ENCODE results near the gene FCSK. TPM values are rescaled to one million over a fixed set of nuclear protein-coding genes. Genes with fewer than 3 reads are reported as not detected.
"Not testable (repeated sequence)": the region's sequence is repeated elsewhere in the genome, so short reads cannot be mapped to it uniquely, and the experiment has no call there.

Gene FCSK
- polyA plus RNA-seq, 4 donors = 13.7 to 17.5 (median 14.2) TPM

DNA sequence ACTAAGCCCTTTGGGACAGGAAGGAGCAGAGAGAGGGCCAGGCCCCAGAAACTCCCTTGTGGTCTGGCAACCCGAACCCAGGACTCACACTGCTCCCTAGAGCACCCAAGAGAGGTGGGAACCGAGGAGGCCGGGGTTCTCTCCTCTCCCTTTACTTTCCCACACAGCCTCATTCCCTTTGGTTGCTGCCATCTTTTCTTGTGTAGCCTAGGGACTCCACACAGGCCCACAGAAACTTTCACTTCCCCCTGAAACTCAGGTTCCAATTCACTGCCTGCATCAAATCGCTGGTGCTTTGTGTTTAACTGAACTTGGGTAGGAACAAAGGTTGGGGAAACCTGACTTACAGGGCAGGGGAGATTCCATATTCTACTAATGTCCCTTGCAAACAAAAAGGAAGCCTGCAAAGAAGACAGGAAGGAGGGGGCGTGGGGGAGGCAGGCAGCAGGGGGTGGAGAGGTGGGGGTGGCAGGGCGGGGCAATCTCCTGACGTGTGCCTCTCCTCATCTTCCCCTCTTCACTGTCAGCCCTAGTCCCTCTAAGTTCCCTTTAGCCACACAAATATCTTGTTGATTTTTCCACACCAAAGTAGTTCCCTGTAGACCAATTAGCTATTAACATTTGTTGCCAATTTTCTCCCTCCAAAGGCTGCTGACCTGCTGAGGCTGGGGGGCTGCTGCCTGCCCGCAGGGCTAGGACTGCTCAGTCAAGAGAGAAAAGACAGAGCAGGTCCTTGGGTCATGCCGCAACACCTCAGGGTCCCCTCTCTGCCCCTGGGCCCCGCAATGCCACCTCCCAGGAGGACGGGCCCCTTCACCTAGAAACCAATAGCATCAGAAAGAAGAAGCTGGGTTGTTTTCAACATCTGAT lies 23.5 kb upstream of the FCSK start:
- DNase-seq (ENCODE audit: low read depth in 4 of 4, low spot score in 3 of 4) = peak in 1 of 4 donors; percentile 47

DNA sequence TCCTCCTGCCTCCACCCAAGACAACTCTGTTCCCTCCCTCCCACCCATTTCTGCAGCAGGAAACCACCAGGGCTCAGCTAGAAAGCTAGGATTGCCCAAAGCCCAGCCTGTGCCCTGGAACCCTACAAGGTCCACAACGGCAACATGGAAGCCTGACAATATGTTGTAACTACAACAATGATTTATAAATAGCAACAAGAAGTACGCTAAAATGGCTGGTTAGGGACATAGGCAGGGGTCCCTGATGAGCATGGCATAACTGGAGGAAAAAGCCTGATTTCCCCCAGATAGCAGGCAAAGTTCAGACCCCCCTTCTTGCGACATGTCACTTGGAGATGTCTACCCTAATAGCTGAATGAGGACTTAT lies 22.1 kb upstream of the FCSK start:
- DNase-seq (ENCODE audit: low read depth in 4 of 4, low spot score in 3 of 4) = no peak

DNA sequence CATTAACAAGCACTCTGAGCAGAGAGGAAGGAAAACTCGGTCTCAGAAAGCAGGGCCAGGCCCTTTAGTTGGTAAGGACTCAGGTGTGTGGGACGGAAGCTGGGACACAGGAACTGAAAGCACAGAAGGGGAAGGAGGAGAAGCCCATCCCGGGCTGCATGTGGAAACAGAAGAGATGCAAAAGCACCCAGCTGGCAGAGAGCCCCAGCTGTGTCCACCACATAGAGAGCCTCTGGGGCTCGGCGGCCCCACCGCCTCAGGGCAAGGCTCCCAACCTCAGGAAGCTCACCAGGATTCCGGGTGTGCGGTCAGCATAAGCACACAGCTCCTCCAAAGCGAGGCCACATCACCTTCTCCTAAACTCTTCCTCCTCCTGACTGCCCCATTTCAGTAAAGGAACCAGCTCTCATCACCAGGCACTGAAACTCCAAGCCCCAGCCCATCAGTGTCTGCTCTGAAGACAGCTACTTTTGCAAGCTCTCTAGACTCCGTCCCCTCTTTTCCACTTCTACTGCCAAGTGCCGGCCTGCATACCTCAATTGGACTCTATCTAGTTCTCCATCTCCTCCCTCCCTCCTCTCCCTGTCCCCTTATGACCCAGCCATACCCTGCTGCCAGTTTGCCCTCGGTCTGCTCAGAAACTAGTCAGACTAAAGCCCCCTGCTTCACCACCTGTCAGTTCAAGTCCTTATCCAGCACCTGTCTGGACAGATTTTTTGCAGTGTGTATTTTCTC lies 21.5 kb upstream of the FCSK start:
- no peak for DNase-seq (ENCODE audit: low read depth in 4 of 4, low spot score in 3 of 4)

DNA sequence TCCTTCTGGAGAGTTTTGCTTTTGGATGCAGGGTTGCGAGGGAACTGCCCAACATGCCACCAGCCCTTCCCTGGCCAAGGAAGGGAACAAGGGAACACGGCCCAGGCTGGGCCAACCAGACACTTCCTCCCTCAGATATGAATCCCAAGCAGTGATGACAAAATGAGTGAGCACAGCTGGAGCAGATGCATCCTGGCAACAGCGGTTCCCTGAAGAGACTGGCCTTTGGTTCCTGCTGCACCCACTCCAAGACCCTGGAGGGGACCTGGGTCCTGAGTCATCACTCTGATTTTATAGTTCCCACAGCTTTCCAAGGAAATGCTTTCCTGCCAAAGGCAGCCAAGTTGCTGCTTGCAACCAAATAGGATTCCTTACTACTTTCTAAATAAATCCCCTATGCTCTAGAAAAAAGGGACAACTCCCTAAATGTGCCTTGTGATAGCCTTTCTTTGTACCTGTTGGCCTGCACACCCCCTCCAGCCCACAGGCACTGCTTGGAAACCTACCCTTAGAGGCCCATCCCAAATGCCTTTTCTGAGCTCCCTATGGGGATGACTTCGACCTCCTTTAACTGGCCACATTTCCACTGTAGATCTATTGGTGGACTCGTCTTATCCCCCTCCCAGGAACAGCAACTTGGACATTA lies 20.8 kb upstream of the FCSK start:
- no peak for DNase-seq (ENCODE audit: low read depth in 4 of 4, low spot score in 3 of 4)

DNA sequence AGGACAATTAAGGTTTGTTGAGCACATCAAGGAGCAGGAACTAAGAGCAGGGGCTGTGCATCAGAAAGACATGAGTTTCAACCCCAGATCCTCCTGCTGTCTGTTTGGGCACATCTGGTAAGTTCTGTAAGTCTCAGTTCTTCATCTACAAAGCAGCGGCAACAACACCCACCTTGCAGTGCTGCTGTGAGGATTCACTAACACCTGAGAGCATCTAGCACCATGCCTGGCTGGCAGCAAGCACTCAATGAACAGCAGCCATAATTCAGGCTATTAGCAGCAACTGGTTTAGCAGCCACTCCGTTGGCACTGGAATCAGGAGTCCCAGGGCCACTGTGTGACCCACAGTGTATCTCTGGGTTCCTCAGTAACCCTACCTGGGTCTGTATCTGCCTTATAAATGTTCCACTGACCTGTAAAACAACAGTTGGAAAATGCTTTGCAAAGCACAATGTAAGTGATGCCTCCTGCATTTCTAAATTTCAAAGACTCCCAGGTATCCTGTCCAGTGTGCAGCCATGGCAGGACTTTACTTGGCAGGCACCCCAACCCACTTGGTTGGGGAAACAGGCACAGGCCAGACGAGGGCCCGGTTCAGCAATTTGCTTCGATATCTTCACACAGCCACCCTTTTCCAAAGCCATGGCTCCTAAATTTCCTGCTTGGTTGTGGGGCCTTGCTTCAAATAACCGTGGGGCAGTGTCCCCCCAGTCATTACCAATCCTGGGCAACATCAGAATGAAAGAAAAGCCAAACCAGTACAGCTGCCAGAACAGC lies 19.7 kb upstream of the FCSK start:
- no peak for DNase-seq (ENCODE audit: low read depth in 4 of 4, low spot score in 3 of 4)

DNA sequence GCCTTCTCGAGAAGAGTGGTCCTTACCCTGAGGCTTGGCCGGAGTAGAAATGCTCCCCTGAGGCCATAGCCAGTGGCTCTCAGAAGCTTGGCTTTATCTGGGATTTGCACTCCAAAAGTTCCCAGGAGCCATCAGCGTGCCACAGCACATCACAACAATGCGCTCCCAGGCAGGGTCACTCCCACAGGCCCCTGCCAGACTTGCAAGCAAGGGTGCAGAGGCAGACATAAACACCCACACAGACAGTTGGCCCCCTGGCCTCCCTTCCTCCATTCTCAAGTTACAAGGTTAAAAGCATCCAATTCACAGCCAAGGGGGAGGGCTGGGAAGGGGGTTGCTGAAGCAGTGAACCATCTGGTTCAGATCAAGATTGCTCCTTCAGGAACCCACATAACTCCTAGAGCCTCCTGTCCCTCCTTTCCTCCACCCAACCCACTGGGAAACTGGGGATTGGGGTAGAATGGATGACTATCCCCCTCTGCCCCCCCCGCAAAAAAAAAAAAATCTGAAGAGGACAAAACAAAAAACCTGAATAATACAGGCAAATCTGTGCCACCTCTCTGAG lies 17.3 kb upstream of the FCSK start:
- DNase-seq (ENCODE audit: low read depth in 4 of 4, low spot score in 3 of 4) = peak in 1 of 4 donors; percentile 84

DNA sequence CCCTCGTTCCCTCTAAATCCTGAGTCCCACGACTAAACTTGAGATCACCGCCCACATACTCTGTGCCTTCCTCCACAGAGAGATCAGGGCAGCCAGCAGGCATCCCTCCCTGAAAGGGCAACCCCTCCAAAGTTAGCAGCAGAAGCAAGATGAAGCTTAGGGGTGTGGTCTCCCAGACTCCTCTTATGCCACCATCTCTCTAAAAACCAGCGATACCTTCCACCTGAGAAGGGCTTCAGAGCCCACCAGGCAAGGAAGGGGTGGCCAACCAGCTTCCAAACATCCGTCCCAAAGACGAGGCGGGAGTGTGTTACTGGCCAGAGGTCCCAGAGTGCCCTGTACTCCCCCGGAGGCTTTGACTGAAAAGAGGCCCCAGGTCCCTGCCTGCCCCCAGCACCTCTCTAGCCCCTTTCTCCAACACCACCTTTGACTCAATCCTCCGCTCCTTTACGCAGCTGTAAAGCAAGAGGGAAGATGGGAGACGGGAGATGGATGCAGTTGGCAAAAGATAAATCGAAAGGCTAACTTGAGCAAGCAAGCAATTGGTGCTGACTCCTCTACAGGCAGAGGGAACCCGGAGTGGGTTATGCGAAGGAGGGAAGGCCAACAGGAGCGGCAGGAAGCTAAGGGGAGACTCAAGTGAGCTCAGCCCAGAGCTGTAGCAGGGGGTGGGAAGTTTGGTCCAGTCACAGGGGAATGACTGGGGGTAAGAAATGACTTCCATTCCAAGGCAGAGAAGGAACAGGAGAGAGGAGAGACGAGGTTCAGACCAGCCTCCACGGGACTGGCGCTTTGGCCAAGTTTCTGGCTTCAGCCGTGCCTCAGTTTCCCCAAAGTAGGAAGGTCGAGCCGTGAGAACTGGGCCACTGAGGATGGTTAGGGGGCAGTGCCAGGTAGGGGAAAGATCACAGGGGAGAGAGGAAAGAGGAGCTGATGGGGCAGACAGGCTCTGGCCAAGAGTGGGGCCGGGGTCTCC lies 16.5 kb upstream of the FCSK start:
- no peak for DNase-seq (ENCODE audit: low read depth in 4 of 4, low spot score in 3 of 4)

DNA sequence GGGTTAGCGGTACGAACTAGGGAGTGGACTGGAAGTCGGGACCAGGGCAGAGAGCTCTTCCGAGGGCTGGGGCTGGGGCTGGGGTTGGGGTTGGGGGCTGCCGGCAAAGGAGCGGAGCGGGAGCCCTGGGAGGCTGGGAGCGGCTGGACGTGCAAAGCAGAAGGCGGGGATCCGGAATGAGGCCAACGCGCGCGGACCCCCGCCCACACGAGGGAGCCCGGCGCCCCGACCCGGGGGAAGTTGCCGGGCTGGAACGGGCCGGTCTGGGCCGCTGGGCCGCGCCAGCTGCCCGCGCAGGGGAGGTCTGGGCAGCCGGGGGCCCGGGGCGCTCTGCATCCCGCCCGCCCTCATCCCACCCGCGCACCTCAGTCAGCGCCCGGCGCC lies 15.8 kb upstream of the FCSK start:
- no peak for DNase-seq (ENCODE audit: low read depth in 4 of 4, low spot score in 3 of 4)

DNA sequence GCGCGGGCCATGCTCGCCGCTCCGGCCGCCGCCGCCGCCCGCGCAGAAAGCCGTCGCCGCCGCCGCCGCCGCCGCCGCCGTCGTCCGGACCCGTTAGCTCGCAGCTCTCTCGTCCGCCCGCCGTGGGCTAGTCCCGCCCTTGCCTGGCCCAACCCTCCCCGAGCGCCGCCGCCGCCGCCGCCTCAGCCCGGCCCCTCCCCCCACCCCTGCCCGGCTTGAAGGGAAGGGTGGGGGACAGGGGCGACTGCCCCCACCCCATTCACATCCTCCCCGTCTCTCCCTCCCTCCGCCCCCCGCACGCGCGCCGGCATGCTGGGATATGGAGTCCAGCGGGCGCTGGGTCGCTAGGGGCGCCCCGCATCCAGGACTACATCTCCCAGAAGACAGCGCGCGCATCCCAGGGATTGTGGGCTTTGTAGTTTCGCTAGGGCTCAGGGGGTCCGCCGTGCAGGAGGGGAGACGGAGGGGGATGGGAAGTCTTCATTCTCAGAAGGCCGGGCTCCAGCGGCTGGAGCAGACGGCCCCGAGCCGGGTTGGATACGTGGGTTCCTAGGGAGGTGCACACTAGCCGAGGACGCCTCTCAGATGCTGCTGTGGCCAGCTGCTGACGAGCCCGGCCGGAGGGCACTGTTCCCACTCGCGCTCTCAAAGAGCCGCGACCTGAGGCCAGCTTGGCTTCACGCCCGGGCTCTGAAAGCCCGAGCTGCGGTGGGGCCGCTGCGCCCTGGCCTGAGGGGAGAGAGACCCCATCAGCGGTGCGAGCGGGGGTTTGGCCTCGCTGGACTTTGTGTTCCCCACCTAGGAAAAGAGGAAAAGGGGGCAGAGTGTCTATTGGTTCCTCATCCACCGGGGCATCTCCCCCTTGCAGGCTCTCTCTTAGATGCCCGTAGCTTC lies 15.2 kb upstream of the FCSK start, which contains the start of gene ST3GAL2:
Gene ST3GAL2, minus strand, starts transcription at position 132 of the 894 bp plus-strand sequence. CDS start 40,570 bp downstream, outside the sequence.
- peak; percentile 92 to 94 (median 92) for DNase-seq (ENCODE audit: low read depth in 4 of 4, low spot score in 3 of 4)

DNA sequence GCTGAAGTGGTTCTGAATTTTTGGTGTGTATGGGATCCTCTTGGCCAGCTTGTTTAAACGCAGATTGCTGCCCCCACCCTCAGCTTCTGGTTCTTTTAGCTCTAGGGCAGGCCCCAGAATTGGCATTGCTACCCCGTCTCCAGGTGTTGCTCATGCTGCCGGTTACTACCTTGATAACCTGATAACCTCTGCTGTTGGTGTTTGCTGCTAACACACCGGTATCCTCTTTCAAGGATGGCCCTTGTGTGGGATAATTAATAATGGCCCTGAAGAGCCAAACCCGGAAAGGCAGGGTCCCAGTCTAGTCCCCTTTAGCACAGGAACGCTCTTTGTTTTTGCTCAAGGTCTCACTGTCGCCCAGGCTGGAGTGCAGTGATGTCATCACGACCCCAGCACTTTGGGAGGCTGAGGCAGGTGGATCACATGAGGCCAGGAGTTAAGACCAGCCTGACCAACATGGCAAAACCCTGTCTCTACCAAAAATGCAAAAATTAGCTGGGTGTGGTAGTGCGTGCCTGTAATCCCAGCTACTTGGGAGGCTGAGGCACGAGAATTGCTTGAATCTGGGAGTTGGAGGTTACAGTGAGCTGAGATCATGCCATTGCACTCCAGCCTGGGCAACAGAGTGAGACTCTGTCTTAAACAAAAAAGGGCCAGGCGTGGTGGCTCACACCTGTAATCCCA lies 14.2 kb upstream of the FCSK start:
- no peak for DNase-seq (ENCODE audit: low read depth in 4 of 4, low spot score in 3 of 4)

DNA sequence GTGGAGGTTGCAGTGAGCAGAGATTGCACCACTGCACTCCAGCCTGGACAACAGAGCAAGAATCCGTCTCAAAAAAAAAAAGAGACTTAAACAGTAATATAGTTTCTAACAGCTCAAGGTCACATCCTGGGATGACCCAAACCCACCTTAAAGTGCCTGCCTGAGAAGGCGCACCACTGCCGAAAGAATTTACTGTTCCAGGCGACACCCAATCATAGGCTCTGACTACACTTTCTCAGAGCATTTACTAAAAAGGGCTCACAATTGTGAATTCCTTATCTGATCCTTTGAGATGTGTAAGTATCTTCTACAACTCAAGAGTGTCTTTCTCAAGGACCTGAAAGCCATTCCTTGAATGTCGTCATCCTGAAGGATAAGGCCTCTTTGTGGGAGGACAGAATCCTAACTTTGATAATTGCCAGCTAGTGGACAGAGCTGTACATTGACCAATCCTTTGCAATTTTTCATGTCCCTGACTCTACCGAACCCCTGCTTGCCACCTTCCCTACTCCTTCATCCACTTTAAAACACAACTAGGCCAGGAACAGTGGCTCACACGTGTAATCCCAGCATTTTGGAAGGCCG lies 12.9 kb upstream of the FCSK start:
- DNase-seq (ENCODE audit: low read depth in 4 of 4, low spot score in 3 of 4) = no peak

DNA sequence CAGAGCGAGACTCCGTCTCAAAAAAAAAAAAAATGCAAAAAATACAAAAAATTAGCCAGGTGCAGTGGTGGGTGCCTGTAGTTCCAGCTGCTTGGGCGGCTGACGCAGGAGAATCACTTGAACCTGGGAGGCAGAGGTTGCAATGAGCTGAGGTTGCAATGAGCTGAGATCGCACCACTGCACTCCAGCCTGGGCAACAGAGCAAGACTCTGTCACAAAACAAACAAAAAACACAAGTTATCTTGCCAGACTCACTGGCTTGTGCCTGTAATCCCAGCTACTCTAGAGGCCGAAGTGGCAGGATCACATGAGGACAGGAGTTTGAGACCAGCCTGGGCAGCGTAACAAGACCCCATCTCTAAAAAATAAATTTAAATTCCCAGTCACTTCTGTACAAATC lies 12.1 kb upstream of the FCSK start:
- no peak for DNase-seq (ENCODE audit: low read depth in 4 of 4, low spot score in 3 of 4)

DNA sequence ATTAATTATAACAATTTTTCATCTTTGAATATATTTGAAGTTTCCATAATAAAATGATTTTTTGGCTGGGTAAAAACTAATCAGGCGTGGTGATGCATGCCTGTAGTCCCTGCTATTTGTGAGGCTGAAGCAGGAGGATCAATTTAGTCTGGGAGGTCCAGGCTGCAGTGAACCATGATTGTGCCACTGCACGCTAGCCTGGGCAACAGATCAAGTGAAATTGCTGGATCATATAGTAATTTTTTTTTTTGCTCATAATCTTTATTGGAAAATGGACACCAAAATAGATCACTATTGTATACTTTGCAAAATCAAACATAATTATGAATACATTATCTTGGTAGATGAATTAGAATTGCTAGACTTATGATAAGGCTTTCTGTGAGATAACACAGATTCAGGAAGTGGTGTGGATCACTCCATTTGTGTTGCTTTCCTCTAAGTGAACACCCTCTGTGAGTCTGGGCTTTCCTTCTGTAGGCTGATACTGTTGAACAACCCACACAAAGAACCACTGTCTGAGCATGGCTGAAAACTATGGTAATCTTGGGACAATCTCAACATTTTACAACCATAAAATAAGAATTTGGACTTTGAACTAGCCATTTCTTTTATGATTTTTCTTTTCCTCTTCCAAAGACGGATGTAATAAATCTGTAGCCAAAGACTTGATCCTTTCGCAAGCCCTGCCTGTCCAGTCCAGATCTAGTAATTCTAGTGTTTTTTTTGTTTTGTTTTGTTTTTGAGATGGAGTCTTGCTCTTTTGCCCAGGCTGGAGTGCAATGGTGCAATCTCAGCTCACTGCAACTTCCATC lies 9.9 kb upstream of the FCSK start:
- no peak for DNase-seq (ENCODE audit: low read depth in 4 of 4, low spot score in 3 of 4)

DNA sequence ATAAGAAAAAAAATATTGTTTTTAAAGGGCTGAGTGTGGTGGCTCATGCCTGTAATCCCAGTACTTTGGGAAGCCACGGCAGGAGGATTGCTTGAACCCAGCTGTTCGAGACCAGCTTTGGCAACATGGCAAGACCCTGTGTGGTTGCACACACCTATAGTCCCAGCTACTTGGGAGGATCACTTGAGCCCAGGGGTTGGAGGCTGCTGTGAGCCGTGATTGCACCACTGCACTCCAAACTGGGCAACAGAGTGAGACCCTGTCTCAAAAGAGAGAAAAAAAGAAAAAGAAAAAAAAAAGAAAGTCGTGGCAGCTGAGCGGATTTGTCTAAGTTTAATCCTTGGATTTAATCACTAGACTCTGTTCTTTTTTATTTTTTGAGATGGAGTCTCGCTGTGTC lies 6.3 kb upstream of the FCSK start:
- DNase-seq (ENCODE audit: low read depth in 4 of 4, low spot score in 3 of 4) = no peak

DNA sequence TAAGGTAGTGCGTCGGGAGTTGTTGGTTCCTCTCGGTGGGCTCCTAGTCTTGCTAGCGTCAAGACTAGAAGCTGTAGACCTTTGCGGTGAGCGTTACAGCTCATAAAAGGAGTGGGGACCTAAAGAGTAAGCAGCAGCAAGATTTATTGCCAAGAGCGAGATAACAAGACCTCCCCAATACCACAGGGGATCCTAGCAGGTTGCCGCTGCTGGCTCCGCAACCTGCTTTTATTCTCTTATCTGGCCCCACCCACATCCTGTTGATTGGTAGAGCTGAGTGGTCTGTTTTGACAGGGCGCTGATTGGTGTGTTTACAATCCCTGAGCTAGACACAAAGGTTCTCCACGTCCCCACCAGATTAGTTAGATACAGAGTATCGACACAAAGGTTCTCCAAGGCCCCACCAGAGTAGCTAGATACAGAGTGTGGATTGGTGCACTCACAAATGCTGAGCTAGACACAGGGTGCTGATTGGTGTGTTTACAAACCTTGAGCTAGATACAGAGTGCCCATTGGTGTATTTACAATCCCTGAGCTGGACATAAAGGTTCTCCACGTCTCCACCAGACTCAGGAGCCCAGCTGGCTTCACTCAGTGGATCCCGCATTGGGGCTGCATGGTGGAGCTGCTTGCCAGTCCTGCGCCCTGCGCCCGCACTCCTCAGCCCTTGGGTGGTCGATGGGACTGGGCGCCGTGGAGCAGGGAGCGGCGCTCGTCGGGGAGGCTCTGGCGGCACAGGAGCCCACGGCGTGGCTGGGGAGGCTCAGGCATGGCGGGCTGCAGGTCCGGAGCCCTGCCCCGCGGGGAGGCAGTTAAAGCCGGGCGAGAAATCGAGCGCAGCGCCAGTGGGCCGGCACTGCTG lies 4.0 kb upstream of the FCSK start:
- DNase-seq (ENCODE audit: low read depth in 4 of 4, low spot score in 3 of 4) = not testable (repeated sequence)

DNA sequence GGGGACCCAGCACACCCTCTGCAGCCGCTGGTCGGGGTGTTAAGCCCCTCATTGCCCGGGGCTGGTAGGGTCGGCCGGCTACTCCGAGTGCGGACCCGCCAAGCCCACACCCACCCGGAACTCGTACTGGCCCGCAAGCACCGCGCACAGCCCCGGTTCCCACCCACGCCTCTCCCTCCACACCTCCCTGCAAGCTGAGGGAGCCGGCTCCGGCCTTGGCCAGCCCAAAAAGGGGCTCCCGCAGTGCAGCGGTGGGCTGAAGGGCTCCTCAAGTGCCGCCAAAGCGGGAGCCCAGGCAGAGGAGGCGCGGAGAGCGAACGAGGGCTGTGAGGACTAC lies 3.4 kb upstream of the FCSK start:
- DNase-seq (ENCODE audit: low read depth in 4 of 4, low spot score in 3 of 4) = not testable (repeated sequence)
